Smooth muscle cell (in vitro differentiated cells): ENCODE measurements around the gene OR7G1. TPM values are rescaled to one million over a fixed set of nuclear protein-coding genes. Genes with fewer than 3 reads are reported as not detected.

Experiments used
- DNase-seq: peaks from one replicate; lab custom pipeline; 2025; ENCODE audit not compliant: unreplicated experiment; lab: John Stamatoyannopoulos, UW
- H2AFZ ChIP-seq: fragments of 200-600 bp; sonication (generic); 2 replicates; pipeline ENCODE4 v1.6.0; 2016; ENCODE audit warnings: antibody characterized with exemption, low read depth, mild to moderate bottlenecking
- H3F3A ChIP-seq: fragments of 200-600 bp; sonication (generic); 2 replicates; pipeline ENCODE4 v1.6.0; 2017; ENCODE audit warnings: antibody characterized with exemption, low read depth
- H3K27ac ChIP-seq: fragments of 200-600 bp; sonication (generic); 2 replicates; pipeline ENCODE4 v1.5.1; 2016; ENCODE audit warnings: low read depth, mild to moderate bottlenecking
- H3K27me3 ChIP-seq: fragments of 200-600 bp; sonication (generic); 2 replicates; pipeline ENCODE4 v1.6.1; 2016; ENCODE audit warnings: low read depth, mild to moderate bottlenecking
- H3K36me3 ChIP-seq: fragments of 200-600 bp; sonication (generic); 2 replicates; pipeline ENCODE4 v1.5.1; 2016; ENCODE audit warnings: low read depth
- H3K4me1 ChIP-seq: fragments of 200-600 bp; sonication (generic); 2 replicates; pipeline ENCODE4 v1.5.1; 2016; ENCODE audit warnings: low read depth
- H3K4me2 ChIP-seq: fragments of 200-600 bp; sonication (generic); 2 replicates; pipeline ENCODE4 v1.6.0; 2016; ENCODE audit warnings: mild to moderate bottlenecking
- H3K4me3 ChIP-seq: fragments of 200-600 bp; sonication (generic); 2 replicates; pipeline ENCODE4 v1.5.1; 2016; ENCODE audit warnings: mild to moderate bottlenecking
- H3K79me2 ChIP-seq: fragments of 200-600 bp; sonication (generic); 2 replicates; pipeline ENCODE4 v1.6.0; 2016; ENCODE audit warnings: low read depth, mild to moderate bottlenecking
- H3K9ac ChIP-seq: fragments of 200-600 bp; sonication (generic); 2 replicates; pipeline ENCODE4 v1.6.0; 2016; ENCODE audit warnings: low read depth
- H3K9me3 ChIP-seq: fragments of 200-600 bp; sonication (generic); replicated peaks from 2 replicates; pipeline ENCODE4 v1.5.1; 2016; ENCODE audit warnings: low read depth
- H4K20me1 ChIP-seq: fragments of 200-600 bp; sonication (generic); 2 replicates; pipeline ENCODE4 v1.6.0; 2016; ENCODE audit warnings: low read depth
- WGBS: methylation state at CpG from one replicate; pipeline ENCODE4 v1.1.7; 2016; ENCODE audit warnings: low lambda C conversion rate; 5-methylcytosine and 5-hydroxymethylcytosine counted together
- polyA plus RNA-seq: library from polyadenylated mRNA; unstranded; fragments of >200 nt; fragmentation: Nextera tagmentation; extraction: Ambion mirVana; gene quantifications from 2 replicates; pipeline ENCODE4 v1.2.1, GENCODE V29; 2016
- total RNA-seq: library from RNA; depleted of rRNA; stranded (reverse); fragments of >200 nt; gene quantifications from 2 replicates; pipeline ENCODE4 v1.2.3, GENCODE V29; 2014
- TF ChIP-seq, protein P1 (sequence below): fragments of 200-600 bp; sonication (generic); IDR thresholded peaks from 2 replicates; pipeline ENCODE4 v1.5.1; 2017; ENCODE audit warnings: borderline replicate concordance, mild to moderate bottlenecking, antibody characterized with exemption; ENCODE audit not compliant: insufficient read depth, poor library complexity, severe bottlenecking

OR7G1 gene
- total and polyA plus RNA-seq, 2 experiments from 2014 or later = not detected

DNA sequence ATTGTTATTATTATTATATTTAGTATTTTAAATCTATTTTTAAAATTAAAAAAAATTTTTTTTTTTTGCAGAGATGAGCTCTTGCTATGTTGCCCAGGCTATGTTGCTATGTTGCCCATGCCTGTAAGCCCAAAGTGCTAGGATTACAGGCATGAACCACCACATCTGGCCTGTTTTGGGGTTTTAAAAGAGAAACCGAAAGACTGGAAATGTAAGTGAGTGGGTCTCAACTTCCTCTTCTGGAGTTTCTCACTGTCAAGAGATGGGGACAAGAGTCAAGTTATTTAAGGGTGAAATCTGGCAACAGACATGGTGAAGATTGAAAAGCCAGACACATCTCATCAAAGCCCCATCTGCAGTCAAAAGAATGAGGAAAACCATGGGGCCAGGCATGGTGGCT lies 15.4 kb upstream of the OR7G1 start:
- H3F3A ChIP-seq = no peaks in the 10 kb centered on the region
- H3K4me3 ChIP-seq = no peak overlapping the region
- TF ChIP-seq, protein P1, sequence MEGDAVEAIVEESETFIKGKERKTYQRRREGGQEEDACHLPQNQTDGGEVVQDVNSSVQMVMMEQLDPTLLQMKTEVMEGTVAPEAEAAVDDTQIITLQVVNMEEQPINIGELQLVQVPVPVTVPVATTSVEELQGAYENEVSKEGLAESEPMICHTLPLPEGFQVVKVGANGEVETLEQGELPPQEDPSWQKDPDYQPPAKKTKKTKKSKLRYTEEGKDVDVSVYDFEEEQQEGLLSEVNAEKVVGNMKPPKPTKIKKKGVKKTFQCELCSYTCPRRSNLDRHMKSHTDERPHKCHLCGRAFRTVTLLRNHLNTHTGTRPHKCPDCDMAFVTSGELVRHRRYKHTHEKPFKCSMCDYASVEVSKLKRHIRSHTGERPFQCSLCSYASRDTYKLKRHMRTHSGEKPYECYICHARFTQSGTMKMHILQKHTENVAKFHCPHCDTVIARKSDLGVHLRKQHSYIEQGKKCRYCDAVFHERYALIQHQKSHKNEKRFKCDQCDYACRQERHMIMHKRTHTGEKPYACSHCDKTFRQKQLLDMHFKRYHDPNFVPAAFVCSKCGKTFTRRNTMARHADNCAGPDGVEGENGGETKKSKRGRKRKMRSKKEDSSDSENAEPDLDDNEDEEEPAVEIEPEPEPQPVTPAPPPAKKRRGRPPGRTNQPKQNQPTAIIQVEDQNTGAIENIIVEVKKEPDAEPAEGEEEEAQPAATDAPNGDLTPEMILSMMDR = no peak
- WGBS = 83% methylated on average over 1 of the region's 1 CpG
- H3K27me3 ChIP-seq = no peaks in the 10 kb centered on the region
- no peaks in the 10 kb centered on the region for H3K4me1 ChIP-seq
- H4K20me1 ChIP-seq = no peaks in the 10 kb centered on the region
- H3K9me3 ChIP-seq = no peaks in the 10 kb centered on the region
- H3K4me2 ChIP-seq = no peak overlapping the region
- no peaks in the 10 kb centered on the region for H3K79me2 ChIP-seq
- H3K36me3 ChIP-seq = no peaks in the 10 kb centered on the region
- H2AFZ ChIP-seq = no peak overlapping the region
- no peak overlapping the region for H3K27ac ChIP-seq
- H3K9ac ChIP-seq = no peak overlapping the region
- no peak for DNase-seq

DNA sequence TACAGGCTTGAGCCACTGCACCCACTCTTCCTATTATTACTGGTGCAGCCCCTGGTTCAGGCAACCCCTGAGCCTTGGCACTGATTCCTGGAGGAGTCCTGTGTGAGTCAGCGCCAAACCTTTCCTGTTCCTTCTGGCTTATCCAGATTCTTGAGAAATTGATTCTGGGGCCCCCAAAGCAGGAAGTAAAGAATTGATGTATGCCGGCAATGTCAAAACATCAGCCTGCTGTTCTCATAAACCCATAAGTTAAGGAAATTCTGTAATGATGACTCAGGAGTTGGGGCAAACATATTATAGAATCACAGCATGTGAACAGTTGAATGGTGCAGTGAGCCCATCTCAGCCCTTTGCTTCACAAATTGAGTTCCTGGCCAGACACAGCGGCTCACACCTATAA lies 12.6 kb upstream of the OR7G1 start:
- no peaks in the 10 kb centered on the region for H3K36me3 ChIP-seq
- H3K79me2 ChIP-seq = no peaks in the 10 kb centered on the region
- H3K27ac ChIP-seq = no peak overlapping the region
- no peak for DNase-seq
- H2AFZ ChIP-seq = no peak overlapping the region
- H3K9ac ChIP-seq = no peak overlapping the region
- no peak overlapping the region for H3K4me3 ChIP-seq
- no peaks in the 10 kb centered on the region for H3K9me3 ChIP-seq
- H3K4me2 ChIP-seq = no peak overlapping the region
- no peaks in the 10 kb centered on the region for H4K20me1 ChIP-seq
- H3F3A ChIP-seq = no peaks in the 10 kb centered on the region
- H3K27me3 ChIP-seq = no peaks in the 10 kb centered on the region
- no peaks in the 10 kb centered on the region for H3K4me1 ChIP-seq
- 84% methylated on average over 3 of the region's 3 CpGs for WGBS
- TF ChIP-seq, protein P1 = no peak

DNA sequence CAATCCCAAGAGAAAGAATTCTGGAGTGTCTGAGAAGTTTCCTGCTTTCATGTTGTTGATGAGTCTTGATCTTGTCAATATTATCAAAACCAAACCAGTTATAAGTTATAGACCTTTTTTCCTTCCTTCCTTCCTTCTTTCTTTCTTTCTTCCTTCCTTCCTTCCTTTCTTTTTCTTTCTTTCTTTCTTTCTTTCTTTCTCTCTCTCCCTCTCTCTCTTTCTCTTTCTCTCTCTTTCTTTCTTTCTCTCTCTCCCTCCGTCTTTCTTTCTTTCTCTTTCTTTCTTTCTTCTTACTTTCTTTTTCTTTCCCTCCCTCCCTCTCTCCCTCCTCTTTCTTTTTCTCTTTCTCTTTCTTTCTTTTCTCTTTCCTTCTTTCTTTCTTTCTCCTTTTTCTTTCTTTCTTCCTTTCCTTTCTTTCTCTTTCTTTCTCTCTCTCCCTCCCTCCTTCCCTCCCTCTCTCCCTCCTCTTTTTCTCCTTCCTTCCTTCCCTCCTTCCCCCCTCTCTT lies 11.4 kb upstream of the OR7G1 start, which contains the start of gene OR7G3:
TSS of gene OR7G3 (minus strand) at position 51 of the 506 bp plus-strand sequence. CDS start at position 51, 0 bp downstream.
- no peak within 1 kb of the TSS for H3K4me3 ChIP-seq
- H3K27me3 ChIP-seq = no peaks in the 10 kb centered on the region
- no peaks in the 10 kb centered on the region for H4K20me1 ChIP-seq
- DNase-seq = no peak
- H3K9ac ChIP-seq = no peak within 1 kb of the TSS
- no peaks in the 10 kb centered on the region for H3K4me1 ChIP-seq
- H3K9me3 ChIP-seq = no peaks in the 10 kb centered on the region
- H3K36me3 ChIP-seq = no peaks in the 10 kb centered on the region
- H2AFZ ChIP-seq = no peak within 1 kb of the TSS
- no peaks in the 10 kb centered on the region for H3K79me2 ChIP-seq
- no peak within 1 kb of the TSS for H3K4me2 ChIP-seq
- no peak within 1 kb of the TSS for H3K27ac ChIP-seq
- TF ChIP-seq, protein P1 = no peak
- no peaks in the 10 kb centered on the region for H3F3A ChIP-seq
- 57% methylated on average over 1 of the region's 1 CpG for WGBS

DNA sequence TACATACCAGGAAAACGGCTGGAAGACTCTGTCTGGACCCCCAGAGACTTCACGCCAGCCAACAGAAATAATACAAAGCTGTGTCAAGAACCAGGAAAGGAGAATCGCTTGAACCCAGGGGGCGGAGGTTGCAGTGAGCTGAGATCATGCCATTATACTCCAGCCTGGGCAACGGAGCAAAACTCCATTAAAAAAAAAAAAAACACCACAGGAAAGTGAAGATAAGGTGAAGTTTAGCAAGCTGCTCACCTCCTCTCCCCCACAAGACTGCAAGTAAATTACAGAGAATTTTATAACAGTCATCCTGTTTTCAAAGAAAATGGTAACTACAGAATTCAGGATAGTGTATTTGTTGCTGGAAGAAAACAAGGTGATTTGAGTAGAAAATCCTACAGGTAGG lies 984 bp upstream of the OR7G1 start:
- no peaks in the 10 kb centered on the region for H3K27me3 ChIP-seq
- no peak for DNase-seq
- H2AFZ ChIP-seq = no peak overlapping the region
- peaks cover 3% of the 10 kb centered on the region for H3K9me3 ChIP-seq
- H3K79me2 ChIP-seq = no peaks in the 10 kb centered on the region
- H3K27ac ChIP-seq = no peak overlapping the region
- H3K4me3 ChIP-seq = no peak overlapping the region
- TF ChIP-seq, protein P1 = no peak
- H4K20me1 ChIP-seq = no peaks in the 10 kb centered on the region
- no peaks in the 10 kb centered on the region for H3F3A ChIP-seq
- no peak overlapping the region for H3K9ac ChIP-seq
- H3K36me3 ChIP-seq = no peaks in the 10 kb centered on the region
- no peaks in the 10 kb centered on the region for H3K4me1 ChIP-seq
- H3K4me2 ChIP-seq = no peak overlapping the region
- WGBS = 66% methylated on average over 5 of the region's 5 CpGs
